Transverse colon (tissue), 4 donors: ENCODE data around the gene CRX. TPM values are rescaled to one million over a fixed set of nuclear protein-coding genes. Genes with fewer than 3 reads are reported as not detected.

Experiments
- DNase-seq: peaks from one replicate; pipeline ENCODE4 v3.0.0-alpha.2; 2019
- H3K27ac ChIP-seq, 4 donors: fragments of 200-600 bp; sonication (generic); 2 replicates each; pipeline ENCODE4 v1.5.1; 2016 to 2018; ENCODE audit warnings: inconsistent platforms in 4 of 4
- H3K27me3 ChIP-seq: fragments of 200-600 bp; sonication (generic); 2 replicates; pipeline ENCODE4 v1.5.1; 2017; ENCODE audit warnings: inconsistent platforms
- H3K36me3 ChIP-seq, 4 donors: fragments of 200-600 bp; sonication (generic); 2 replicates each; pipeline ENCODE4 v1.5.1; 2017 to 2019; ENCODE audit warnings: inconsistent platforms in 4 of 4
- H3K4me1 ChIP-seq, 4 donors: fragments of 200-600 bp; sonication (generic); 2 replicates each; pipeline ENCODE4 v1.5.1; 2017 to 2020; ENCODE audit warnings: inconsistent platforms in 4 of 4
- H3K4me3 ChIP-seq, 4 donors: fragments of 200-600 bp; sonication (generic); 1 replicate in 1 of 4; 2 replicates in 3 of 4; pipeline versions ENCODE4 v1.5.1 to v1.6.1; 2017 to 2019; ENCODE audit warnings: inconsistent platforms in 4 of 4
- H3K9me3 ChIP-seq, 2 donors: fragments of 200-600 bp; sonication (generic); 2 replicates each; pipeline ENCODE4 v1.5.1; 2017 to 2019; ENCODE audit warnings: inconsistent platforms in 2 of 2
- CTCF ChIP-seq, 5 experiments: fragments of 200-600 bp in 3 of 5; fragments of 450-650 bp in 2 of 5; sonication (generic) in 3 of 5; IDR thresholded peaks; 1 replicate in 2 of 5; 2 replicates in 3 of 5; pipeline ENCODE4 v1.5.1; 2016 to 2017; ENCODE audit warnings: antibody characterized with exemption in 5 of 5, inconsistent platforms in 3 of 5, mild to moderate bottlenecking in 2 of 5, moderate library complexity in 1 of 5
- EP300 ChIP-seq: sonication (generic); formaldehyde crosslinking; IDR thresholded peaks from one replicate; pipeline ENCODE4 v1.6.1; 2017; ENCODE audit warnings: antibody characterized with exemption, low read depth
- POLR2A ChIP-seq: fragments of 450-650 bp; IDR thresholded peaks from one replicate; pipeline ENCODE4 v1.6.1; 2016; ENCODE audit warnings: antibody characterized with exemption, mild to moderate bottlenecking, moderate library complexity
- POLR2AphosphoS5 ChIP-seq, 3 donors: sonication (generic); formaldehyde crosslinking; IDR thresholded peaks; one replicate each; pipeline ENCODE4 v1.6.1; 2016; ENCODE audit warnings: antibody characterized with exemption in 3 of 3
- WGBS, 2 donors: methylation state at CpG; one replicate each; pipeline ENCODE4 v1.1.5; 2018; ENCODE audit warnings: low coverage in 1 of 2; 5-methylcytosine and 5-hydroxymethylcytosine counted together
- in situ Hi-C, 4 donors: fragments of 200-750 bp; cut with MboI; loops; one replicate each; pipeline versions ENCODE4 v1.15.0 to v1.15.1; 2017; ENCODE audit warnings: low sequenced_read_pairs in 3 of 4, low pct_ligation_motif_present in 1 of 4, low pct_unique_long_range_greater_than_20kb in 1 of 4
- intact Hi-C: fragments of 100-400 bp; cut with DNase I; formaldehyde crosslinking; loops from one replicate; pipeline ENCODE4 v1.15.1; 2023; ENCODE audit warnings: low total_unique reads
- small RNA-seq, 4 donors: library from RNA; depleted of rRNA; stranded (forward); fragments of <200 nt; gene quantifications; one replicate each; pipeline ENCODE3, GENCODE V24; 2016
- total RNA-seq, 4 donors: library from RNA; depleted of rRNA; stranded (reverse); fragments of >200 nt; gene quantifications; one replicate each; pipeline ENCODE4 v1.1.0, GENCODE V29; 2016

The CRX gene
- total RNA-seq, 4 donors from 2014 or later = not detected

- no peak for DNase-seq
- Histone ChIP-seq H3K36me3 (no peaks in the 10 kb centered on the region), H3K27ac (no peak overlapping the region), H3K9me3 (no peaks in the 10 kb centered on the region), H3K27me3 (peaks cover 4% of the 10 kb centered on the region), H3K4me3 (no peak overlapping the region), H3K4me1 (no peaks in the 10 kb centered on the region)
- no peak for TF ChIP-seq POLR2A
- TF ChIP-seq EP300 = no peak
- TF ChIP-seq POLR2AphosphoS5 (IDR thresholded peaks at IDR 0.05) = no peak
- no peak for TF ChIP-seq CTCF (IDR thresholded peaks at IDR 0.05)
- 58 to 65% methylated on average over 4 to 7 of the region's 7 CpGs for WGBS, 2 donors
- in situ Hi-C loops (no loop called here), intact Hi-C loops (no loop called here)
Observed at GRCh38 chr19:47890865-47891621, 69.3 kb downstream of the CRX start.

DNA sequence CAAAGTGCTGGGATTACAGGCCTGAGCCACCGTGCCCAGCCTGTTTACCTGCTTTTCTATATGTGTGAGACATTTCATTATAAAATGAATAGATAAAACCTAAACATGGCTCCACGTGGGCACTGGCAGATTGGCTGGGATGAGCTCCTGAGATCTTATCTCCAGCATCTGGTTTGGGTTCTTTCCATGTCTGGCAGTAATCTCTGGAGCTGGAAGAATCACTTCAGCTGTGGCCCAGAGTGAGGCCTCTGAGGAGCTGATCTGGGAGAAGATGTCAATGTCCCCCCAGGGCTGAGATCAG, 69.8 kb downstream of the CRX start:
- peaks cover 4% of the 10 kb centered on the region for H3K27me3 ChIP-seq
- H3K27ac ChIP-seq = no peak overlapping the region
- no peak for DNase-seq
- no peak overlapping the region for H3K4me3 ChIP-seq
- 33 to 60% methylated on average over 1 to 2 of the region's 2 CpGs for WGBS, 2 donors
- no peak for TF ChIP-seq POLR2AphosphoS5 (IDR thresholded peaks at IDR 0.05)
- TF ChIP-seq EP300 = no peak
- no peak for TF ChIP-seq CTCF (IDR thresholded peaks at IDR 0.05)
- TF ChIP-seq POLR2A = no peak
- H3K9me3 ChIP-seq = no peaks in the 10 kb centered on the region
- intact Hi-C loops (no loop called here), in situ Hi-C loops (no loop called here)
- peaks cover 0 to 2% (median under 1%) of the 10 kb centered on the region in 4 donors for H3K4me1 ChIP-seq
- H3K36me3 ChIP-seq = no peaks in the 10 kb centered on the region

- Histone ChIP-seq H3K9me3 (no peaks in the 10 kb centered on the region), H3K4me1 (peaks cover 0 to 4% (median 1%) of the 10 kb centered on the region in 4 donors), H3K4me3 (no peak overlapping the region), H3K27ac (no peak overlapping the region), H3K36me3 (no peaks in the 10 kb centered on the region), H3K27me3 (peaks cover 4% of the 10 kb centered on the region)
- TF ChIP-seq POLR2A (no peak), POLR2AphosphoS5 (IDR thresholded peaks at IDR 0.05) (no peak), CTCF (IDR thresholded peaks at IDR 0.05) (no peak), EP300 (no peak)
- intact Hi-C loops = no loop called here
- 65 to 76% methylated on average over 5 to 7 of the region's 7 CpGs for WGBS, 2 donors
- no peak for DNase-seq
- in situ Hi-C loops = no loop called here
Observed at GRCh38 chr19:47891923-47892666, 70.4 kb downstream of the CRX start.

Small RNAs within 50 kb of the gene (small RNA-seq; reads per million reads assigned to genes)
- 0 reads per million in 4 donors for gene AC008745.1

Other genes starting within 250 kb of the CRX start
- gene ZNF541, start 248.8 kb upstream of the CRX start, total RNA-seq = under 1 TPM in 1 of 4 donors, not detected in 3; 0.16 TPM
- gene BICRA, start 212.8 kb upstream of the CRX start, total RNA-seq = 10 to 100 TPM; 11.6 to 30.3 (median 13.2) TPM
- gene EHD2, start 108.5 kb upstream of the CRX start, total RNA-seq = 10 to 100 TPM; 15.2 to 93.1 (median 25.3) TPM
- 100 to 1,000 TPM; 239 to 490 (median 364) TPM for gene NOP53, start 76.4 kb upstream of the CRX start, total RNA-seq
- gene SELENOW, start 43.2 kb upstream of the CRX start, total RNA-seq = 100 to 1,000 TPM; 474 to 751 (median 653) TPM
- gene TPRX1, start 17.4 kb upstream of the CRX start, total RNA-seq = not detected
- gene TPRX2, start 37.3 kb downstream of the CRX start, total RNA-seq = not detected
- under 1 TPM in 2 of 4 donors, not detected in 2; 0.32 to 0.96 TPM for gene SULT2A1, start 64.4 kb downstream of the CRX start, total RNA-seq
- gene BSPH1, start 170.2 kb downstream of the CRX start, total RNA-seq = not detected
- gene ELSPBP1, start 172.7 kb downstream of the CRX start, total RNA-seq = not detected
- gene CABP5, start 222.1 kb downstream of the CRX start, total RNA-seq = not detected